Activated CD8-positive, alpha-beta memory T cell treated with anti-CD3 and anti-CD28 coated beads, Interleukin-2, amount 50 U/mL, for 4 hours (primary cell): ENCODE measurements around the gene ZNF213.
A peak's percentile ranks its signal among the peaks of the same experiment; 100 is the strongest.
"Not testable (repeated sequence)": the region's sequence is repeated elsewhere in the genome, so short reads cannot be mapped to it uniquely, and the experiment has no call there.

ENCODE experiments used
- DNase-seq: peaks from one replicate; pipeline ENCODE4 v3.0.0-alpha.2; 2020

The ZNF213 gene

DNA sequence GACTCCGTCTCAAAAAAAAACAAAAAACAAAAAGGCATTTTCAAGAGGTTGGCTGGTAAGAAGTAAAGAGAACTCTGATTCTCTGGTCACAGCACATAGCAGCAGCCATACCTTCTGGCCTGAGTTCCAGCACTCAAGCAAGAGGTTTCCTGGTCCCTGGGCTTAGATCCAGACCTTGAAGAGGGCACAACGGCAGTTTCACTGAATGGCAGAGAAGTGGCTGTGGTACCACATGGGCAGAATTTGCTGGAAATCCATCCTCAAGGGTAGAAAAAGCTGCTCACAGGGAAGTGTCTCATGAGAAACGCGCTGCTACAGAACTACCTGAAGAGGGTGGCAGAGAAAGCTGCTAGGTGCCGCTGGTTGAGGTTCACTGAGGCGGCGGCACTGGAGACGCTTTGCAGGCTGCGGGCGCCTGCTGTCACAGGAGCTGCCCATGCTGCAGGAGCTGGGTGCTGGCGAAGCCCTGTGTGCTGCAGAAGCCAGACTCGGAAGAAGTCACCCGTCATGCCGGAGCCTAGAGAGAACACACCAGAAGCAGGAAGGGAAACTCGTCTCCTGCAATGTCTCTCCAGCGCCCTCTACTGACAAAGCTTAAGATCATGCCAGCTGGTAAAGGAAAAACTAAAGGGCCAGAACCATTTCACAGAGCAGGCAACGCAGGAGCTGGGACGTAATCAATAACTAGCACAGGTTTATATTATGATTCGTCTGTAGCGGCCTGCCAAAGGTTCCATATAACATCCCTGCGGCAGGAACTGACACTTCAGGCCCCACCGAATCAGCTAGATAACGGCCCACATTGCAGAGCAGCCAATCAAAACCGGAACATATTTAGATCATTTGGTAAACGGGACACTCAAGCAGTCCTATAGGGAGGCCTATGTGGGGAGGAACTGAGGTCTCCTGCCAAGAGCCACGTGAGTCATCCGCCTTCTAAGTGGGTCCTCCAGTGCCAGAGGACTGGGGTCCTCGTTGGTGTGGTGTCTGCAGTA is 5.4 kb upstream of the ZNF213 start:
- DNase-seq, result peak; percentile 68

DNA sequence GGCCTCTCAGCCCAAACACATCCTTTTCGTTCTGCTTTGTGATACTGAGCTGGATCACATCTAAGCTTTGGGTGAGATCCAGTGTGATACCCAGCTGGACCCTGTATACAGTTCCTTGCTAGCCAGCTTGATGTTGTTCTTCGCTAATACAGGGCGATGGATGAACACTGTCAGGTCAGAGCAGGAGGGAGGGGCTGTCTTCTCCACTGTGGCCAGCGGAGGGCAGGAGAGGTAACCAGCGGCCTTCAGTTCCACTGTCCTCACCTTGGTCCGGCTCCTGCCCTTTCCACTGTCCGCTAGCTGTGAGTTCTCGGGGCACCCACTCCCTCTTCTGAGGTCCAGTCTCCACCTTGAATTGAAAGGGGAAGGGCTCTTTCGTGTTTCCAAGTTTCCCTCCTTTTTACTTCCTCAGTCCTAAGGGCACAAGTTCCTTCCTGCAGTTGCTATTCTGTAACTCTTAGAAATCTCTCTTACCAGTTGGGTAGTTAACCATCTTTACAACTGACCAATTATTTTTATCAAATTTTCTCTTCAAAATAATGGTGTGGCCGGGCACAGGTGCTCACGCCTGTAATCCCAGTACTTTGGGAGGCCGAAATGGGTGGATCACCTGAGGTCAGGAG is 3.0 kb upstream of the ZNF213 start:
- DNase-seq, result peak; percentile 36

DNA sequence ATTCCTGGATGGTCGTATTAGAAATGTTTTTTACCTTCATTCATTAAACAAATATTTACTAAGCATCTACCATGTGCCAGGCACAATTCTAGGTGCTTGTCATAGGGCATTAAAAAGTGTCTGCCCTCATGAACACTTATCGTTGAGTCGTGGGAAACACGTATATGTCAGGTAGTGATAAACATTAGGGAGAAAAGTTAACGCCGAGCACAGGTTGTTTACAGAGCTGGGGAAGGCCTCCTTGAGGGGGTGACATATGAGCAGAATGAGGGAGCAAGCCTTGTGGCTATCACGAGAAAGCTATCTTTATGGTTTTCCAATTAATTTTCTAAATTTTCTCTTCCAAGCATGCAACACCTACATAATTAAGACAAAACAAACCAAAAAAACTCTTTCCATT is 985 bp upstream of the ZNF213 start:
- no peak for DNase-seq

DNA sequence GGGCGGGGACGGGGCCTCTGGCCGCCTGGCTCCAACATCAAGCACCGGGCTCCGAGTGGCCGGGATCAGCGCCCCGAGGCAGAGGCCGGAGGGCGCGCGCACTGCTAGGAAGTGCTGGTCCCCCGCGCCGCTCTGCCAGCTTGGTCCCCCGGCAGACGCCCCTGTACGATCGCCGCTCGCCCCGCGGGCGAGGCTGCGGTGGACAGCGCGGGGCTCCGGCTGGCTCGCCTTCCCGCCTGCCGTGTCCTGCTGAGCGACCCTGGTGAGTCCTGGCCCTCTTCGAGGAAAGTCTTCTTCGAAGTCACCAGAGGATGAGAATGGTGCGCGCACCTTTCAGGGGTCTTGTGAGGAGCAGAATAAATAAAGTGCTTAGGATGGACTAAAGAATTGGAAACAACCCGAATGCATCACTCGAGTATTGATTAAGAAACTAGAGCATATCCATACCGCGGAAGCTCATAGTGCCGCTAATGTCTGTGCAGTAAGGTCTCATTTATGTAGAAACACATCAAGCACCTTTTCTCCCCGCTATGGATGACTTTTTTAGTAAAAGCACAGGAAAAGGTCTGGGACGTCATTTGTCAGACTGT is 392 bp downstream of the ZNF213 start:
- DNase-seq, result no peak

DNA sequence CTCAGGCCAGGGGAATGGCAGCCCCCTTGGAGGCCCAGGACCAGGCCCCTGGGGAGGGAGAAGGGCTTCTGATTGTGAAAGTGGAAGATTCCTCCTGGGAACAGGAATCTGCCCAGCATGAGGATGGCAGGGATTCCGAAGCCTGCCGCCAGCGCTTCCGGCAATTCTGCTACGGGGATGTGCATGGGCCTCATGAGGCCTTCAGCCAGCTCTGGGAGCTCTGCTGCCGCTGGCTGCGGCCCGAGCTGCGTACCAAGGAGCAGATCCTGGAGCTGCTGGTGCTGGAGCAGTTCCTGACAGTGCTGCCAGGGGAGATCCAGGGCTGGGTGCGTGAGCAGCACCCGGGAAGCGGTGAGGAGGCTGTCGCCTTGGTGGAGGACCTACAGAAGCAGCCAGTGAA is 2.4 kb downstream of the ZNF213 start:
- no peak for DNase-seq

DNA sequence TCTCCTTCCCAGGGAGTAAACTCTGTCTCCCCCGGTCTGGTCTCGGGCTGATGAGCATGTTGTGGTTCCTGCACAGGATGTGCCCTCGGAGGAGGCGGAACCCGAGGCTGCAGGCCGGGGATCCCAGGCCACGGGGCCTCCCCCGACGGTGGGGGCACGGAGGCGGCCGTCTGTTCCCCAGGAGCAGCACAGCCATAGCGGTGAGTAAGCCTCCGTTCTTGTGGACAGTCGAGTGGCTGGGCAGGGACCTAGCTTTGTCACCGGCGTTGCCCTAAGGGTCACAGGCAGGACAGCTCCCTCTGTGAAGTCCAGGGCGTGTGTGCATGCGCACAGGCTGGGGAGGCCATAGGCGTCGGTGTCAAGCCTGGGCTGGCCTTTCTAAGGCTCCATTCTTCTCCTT is 3.5 kb downstream of the ZNF213 start:
- DNase-seq, result no peak

DNA sequence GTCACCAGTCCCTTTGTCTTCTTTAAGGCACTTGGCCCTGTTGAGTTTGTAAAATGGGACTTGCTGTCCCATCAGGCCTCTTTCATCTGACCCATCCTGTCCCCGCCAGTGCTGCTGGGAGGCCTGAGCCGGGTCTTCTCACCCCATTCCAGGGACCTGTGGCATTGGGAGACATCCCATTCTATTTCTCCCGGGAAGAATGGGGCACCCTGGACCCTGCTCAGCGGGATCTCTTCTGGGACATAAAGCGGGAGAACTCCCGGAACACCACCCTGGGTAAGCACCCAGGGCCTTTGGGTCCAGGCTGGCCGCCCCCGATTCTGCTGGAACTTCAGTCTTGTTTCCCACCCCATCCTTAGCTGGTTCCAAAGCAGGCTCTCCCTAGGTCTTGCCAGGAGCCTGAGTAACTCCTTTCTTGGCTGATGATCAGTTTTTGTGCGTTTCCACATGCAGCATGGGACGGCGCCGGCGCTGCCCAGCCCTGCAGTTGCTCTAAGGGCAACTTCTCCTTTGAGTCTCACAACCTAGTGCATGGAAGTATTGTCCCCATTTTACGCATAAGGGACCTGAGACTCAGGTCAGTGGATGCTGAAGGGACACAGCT is 4.1 kb downstream of the ZNF213 start:
- no peak for DNase-seq

DNA sequence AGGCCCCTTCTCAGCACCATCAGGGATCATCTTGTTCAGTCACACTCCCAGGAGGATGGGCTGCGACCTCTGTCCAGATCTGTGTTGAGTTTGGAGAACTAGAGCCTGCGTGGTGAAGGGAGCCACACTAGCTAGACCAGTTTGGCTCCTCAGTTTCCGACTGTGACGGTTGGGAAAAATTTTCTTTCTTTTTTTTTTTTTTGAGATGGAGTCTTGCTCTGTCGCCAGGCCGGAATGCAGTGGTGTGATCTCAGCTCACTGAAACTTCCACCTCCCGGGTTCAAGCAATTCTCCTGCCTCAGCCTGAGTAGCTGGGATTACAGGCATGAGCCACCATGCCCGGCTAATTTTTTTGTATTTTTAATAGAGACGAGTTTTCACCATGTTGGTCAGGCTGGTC is 4.7 kb downstream of the ZNF213 start:
- not testable (repeated sequence) for DNase-seq

DNA sequence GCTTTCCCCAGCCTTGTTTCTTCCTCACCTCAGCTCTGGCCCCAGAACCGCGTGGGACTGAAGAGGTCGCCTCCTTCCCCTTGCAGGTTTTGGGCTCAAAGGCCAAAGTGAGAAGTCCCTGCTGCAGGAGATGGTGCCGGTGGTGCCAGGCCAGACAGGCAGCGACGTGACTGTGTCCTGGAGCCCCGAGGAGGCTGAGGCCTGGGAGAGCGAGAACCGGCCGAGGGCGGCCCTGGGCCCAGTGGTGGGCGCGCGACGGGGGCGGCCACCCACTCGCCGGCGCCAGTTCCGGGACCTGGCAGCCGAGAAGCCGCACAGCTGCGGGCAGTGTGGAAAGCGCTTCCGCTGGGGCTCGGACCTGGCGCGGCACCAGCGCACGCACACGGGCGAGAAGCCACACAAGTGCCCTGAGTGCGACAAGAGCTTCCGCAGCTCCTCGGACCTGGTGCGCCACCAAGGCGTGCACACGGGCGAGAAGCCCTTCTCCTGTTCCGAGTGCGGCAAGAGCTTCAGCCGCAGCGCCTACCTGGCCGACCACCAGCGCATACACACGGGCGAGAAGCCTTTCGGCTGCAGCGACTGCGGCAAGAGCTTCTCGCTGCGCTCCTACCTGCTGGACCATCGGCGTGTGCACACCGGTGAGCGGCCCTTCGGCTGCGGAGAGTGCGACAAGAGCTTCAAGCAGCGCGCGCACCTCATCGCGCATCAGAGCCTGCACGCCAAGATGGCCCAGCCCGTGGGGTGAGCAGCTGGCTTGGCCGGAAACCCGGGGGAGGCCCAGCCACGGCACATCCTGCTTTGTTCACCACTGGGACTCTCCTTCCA is 6.0 kb downstream of the ZNF213 start:
- DNase-seq, result no peak

DNA sequence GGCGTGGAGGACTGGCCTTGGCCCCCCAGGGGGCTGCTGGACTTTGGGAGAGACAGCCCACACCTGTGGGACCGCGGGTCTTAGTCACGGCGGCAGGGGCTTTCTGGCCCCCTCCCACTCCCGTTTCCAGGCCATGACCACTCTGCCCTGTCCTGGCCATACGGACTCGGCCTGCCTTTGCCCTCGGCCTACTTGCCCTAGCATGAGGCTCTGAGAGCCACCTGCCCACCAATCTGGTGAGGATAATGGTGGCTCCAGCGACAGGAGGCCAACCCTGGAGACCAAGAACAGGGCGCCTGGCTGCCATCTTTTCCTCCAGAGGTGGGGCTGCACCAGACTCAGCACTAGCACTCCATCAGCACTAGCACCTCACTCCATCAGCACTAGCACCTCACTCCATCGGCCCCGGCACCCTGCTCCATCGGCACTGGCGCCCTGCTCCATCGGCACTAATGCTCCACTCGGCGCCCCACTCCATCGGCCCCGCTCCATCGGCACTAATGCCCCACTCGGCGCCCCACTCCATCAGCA is 7.0 kb downstream of the ZNF213 start:
- DNase-seq, result no peak

DNA sequence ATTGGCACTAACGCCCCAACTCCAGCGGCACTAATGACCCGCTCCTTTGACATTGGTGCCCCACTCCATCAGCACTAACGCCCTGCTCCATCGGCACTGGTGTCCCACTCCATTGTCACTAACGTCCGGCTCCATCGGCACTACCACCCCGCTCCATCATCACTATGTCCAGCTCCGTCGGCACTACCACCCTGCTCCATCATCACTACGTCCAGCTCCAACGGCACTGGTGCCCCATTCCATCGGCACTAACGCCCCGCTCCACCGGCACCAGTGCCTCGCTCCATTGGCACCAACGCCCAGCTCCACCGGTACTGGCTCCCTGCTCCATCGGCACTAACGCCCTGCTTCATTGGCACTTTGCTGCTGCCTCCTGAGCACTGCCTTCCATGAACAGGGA is 7.5 kb downstream of the ZNF213 start:
- no peak for DNase-seq

DNA sequence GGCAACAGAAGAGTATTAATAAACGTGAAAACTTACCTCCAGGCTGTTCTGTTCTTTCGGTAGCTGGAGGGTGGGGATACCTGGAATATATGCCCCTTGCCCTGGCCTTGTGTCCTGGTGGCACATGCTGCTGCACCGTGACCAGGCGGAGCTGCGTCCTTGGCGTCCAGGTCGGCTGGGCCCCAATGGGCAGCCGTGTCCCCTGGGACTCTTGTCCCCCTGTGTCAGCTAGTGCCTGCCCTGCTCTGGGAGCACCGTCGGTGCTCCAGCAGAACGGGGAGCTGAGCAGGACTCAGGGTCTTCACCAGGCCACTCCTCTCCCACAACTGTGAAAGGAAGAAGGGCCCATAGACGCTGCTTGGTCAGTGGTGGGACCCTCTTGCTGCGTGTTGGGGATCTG is 7.9 kb downstream of the ZNF213 start:
- DNase-seq, result no peak

DNA sequence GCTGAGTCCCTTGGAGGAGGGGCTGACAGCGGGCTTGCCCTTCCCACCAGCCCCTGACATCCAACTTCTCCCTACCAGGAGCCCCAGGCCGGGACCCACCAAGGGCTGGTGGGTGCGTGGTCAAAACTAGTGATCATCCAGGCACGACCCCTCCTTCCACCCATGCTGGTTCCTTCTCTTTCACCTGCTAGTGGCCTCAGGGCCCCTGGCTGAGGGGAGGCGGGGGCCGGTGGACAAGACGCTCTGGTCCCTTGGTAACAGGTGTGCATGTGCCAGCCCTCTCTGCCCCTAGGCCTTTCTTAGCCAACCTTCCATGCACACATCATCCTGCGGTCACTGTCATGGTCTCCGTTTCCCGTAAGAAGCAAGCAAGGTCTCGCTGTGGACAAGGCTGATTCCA is 8.4 kb downstream of the ZNF213 start:
- DNase-seq, result no peak

DNA sequence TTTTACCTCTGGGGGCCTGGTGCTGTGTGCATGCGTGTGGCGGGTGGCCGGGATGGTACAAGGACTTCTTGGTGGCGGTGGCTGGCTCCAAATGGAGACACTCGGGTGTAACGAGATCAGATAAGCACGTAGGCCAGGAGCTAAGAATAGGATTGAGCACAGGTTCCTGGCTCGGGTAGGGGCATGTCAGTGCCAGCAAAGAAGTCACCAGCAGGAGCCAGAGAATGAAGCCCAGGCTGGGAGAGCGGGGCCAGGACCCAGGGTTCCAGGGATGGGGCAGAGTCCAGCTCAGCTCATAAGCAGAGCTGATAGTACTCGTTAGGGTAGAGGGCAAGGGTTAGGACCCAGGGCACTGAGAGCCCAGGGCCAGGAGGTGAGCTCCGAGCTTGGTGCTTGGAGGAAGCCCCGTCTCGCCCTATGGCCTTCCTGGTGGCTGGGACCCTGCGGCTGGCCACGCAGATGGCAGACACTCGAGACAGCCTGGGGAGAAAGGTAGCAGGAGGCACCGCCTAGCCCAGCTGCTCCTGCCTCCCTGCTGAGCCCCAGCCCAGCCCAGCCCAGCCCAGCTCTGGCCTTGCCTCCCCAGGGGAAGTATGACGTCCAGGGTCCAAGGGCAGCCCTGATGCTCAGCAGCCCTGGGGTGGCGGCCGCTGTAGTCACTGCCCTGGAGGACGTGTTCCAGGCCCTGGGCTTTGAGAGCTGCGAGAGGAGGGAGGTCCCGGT is 8.9 kb downstream of the ZNF213 start:
- DNase-seq, result no peak

DNA sequence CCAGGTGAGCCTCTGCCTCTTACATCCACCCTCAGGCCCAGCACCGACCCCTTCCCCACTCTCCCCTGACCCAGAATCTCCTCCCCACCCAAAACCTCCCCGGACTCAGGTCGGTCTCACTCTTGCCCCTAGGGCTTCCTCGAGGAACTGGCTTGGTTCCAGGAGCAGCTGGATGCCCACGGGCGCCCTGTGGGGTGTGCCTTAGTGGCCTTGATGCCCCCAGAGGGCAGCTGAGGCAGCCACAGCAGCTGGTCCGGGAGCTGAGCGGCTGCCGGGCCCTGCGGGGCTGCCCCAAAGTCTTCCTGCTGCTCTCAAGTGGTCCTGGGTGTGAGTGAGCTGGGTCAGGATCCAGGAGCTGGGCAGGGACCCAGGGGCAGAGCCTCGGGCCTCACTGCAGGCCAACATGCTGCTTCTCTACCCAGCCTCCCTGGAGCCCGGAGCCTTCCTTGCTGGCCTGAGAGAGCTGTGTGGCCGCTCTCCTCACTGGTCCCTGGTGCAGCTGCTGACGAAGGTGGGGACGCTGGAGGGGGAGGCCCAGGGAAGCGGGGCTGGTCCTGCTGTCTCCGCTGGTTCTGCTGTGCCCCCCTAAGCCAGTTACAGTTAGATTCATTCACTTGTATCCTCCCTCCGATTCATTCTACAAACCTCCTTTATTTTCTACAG is 9.6 kb downstream of the ZNF213 start:
- no peak for DNase-seq

DNA sequence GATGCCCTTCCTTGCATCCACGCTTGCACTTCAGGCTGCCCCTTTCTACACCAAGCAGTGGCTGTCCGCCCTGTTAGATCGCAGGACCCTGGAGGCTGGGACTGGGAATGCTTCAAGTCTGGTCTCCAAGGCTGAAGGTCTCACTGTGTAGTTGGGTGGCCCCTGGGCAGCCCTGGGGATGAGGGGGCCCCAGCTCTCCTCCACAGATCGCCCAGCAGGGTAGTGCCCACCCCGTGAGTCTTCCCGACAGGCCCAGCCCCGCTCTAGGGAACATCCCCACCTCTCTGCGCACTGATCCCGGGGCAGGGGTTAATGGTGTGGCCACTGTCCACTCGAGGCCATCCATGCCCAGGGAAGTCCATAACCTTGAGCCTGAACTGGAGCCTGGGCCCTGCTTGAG is 10.3 kb downstream of the ZNF213 start:
- no peak for DNase-seq

DNA sequence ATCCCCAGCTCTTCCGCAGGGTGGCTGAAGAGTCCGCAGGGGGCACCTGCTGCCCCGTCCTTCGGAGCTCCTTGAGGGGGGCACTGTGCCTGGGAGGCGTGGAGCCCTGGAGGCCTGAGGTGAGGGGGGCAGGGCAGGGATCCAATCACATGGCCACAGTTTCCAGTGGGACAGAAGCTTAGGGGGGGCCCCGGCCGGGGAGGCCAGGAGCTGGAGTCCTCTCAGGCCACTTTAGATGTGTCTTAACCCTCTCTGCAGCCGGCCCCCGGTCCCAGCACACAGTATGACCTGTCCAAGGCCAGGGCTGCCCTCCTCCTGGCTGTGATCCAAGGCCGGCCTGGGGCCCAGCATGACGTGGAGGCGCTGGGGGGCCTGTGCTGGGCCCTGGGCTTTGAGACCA is 10.8 kb downstream of the ZNF213 start:
- DNase-seq, result no peak

DNA sequence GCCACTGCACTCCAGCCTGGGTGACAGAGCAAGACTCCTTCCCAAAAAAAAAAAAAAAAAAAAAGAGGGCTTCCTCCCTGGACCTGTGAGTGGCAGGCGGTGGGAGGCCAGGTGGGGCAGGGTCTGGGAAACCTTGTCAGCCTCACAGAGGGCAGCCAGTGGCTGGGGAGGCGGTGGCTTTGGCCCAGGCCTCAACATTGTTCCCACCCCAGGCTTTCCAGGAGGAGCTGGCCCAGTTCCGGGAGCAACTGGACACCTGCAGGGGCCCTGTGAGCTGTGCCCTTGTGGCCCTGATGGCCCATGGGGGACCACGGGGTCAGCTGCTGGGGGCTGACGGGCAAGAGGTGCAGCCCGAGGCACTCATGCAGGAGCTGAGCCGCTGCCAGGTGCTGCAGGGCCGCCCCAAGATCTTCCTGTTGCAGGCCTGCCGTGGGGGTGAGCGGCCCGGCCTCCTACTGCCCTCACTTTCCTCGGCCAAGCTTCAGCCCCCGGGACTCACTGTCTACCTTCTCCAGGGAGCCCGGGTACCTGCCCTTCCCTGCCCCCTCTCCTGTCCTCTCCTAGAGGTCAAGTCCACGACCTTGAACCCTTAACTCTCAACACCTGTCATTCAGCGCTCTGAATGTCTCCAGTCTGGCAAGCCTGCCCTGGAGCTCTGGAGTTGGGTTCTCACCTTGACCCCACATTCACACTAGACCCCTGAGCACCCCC is 12.4 kb downstream of the ZNF213 start:
- no peak for DNase-seq

DNA sequence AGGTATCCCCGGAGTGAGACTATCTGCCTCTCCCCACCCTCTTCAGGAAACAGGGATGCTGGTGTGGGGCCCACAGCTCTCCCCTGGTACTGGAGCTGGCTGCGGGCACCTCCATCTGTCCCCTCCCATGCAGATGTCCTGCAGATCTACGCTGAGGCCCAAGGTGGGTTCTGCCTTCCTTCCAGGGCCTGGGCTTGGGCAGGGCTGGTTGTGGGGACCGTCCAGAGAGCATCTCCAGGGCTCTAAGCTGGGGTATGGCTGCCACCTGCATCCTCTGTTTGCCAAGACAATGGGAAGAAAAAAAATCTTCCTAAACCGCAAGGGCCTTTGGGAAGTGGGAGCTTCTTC is 12.9 kb downstream of the ZNF213 start:
- DNase-seq, result no peak
